Measurements from ENCODE around the gene CDH8. TPM values are rescaled to one million over a fixed set of nuclear protein-coding genes. Genes with fewer than 3 reads are reported as not detected.

CDH8 gene
- total RNA-seq, 1 donor from 2014 or later: 0.35 TPM

- DNase-seq (ENCODE audit: low read depth): no peak
- H3K4me3 ChIP-seq (ENCODE audit: low read depth, low read length): no peak overlapping the region
- TF ChIP-seq CTCF (conservative IDR thresholded peaks at IDR 0.05; ENCODE audit: low read depth, low read length): no peak
Measured at GRCh38 chr16:61901689-61902088, 134.5 kb downstream of the CDH8 start.

GRCh38 chr16:61900482-61900881 is 135.8 kb downstream of the CDH8 start:
- DNase-seq (ENCODE audit: low read depth): no peak
- H3K4me3 ChIP-seq (ENCODE audit: low read depth, low read length): no peak overlapping the region
- TF ChIP-seq CTCF (conservative IDR thresholded peaks at IDR 0.05; ENCODE audit: low read depth, low read length): no peak

- no peak overlapping the region for H3K4me3 ChIP-seq (ENCODE audit: low read depth, low read length)
- DNase-seq (ENCODE audit: low read depth): no peak
Measured at GRCh38 chr16:61897657-61898056, 138.6 kb downstream of the CDH8 start.

GRCh38 chr16:61892531-61892930 is 143.7 kb downstream of the CDH8 start:
- no peak for DNase-seq (ENCODE audit: low read depth)
- no peak for TF ChIP-seq CTCF (conservative IDR thresholded peaks at IDR 0.05; ENCODE audit: low read depth, low read length)
- no peak overlapping the region for H3K4me3 ChIP-seq (ENCODE audit: low read depth, low read length)

More at GRCh38 chr16:61897657-61898056, 138.6 kb downstream of the CDH8 start:
- TF ChIP-seq CTCF (conservative IDR thresholded peaks at IDR 0.05; ENCODE audit: low read depth, low read length): no peak

- no peak for TF ChIP-seq CTCF (conservative IDR thresholded peaks at IDR 0.05; ENCODE audit: low read depth, low read length)
- DNase-seq (ENCODE audit: low read depth): no peak
Measured at GRCh38 chr16:61891460-61891859, 144.8 kb downstream of the CDH8 start.

GRCh38 chr16:61890386-61890785 is 145.9 kb downstream of the CDH8 start:
- no peak overlapping the region for H3K4me3 ChIP-seq (ENCODE audit: low read depth, low read length)
- no peak for TF ChIP-seq CTCF (conservative IDR thresholded peaks at IDR 0.05; ENCODE audit: low read depth, low read length)
- no peak for DNase-seq (ENCODE audit: low read depth)

More at GRCh38 chr16:61891460-61891859, 144.8 kb downstream of the CDH8 start:
- H3K4me3 ChIP-seq (ENCODE audit: low read depth, low read length): no peak overlapping the region

- DNase-seq (ENCODE audit: low read depth): no peak
- no peak for TF ChIP-seq CTCF (conservative IDR thresholded peaks at IDR 0.05; ENCODE audit: low read depth, low read length)
- no peak overlapping the region for H3K4me3 ChIP-seq (ENCODE audit: low read depth, low read length)
Measured at GRCh38 chr16:61887903-61888302, 148.3 kb downstream of the CDH8 start.

Data from epithelial cell of proximal tubule (primary cell).